HG03575 (cell line): Measurements from ENCODE around the gene MBD3L5.

Source experiments
- ATAC-seq: cut with Tn5 transposase; IDR thresholded peaks from one replicate; pipeline ENCODE4 v1.9.1; 2021; ENCODE audit not compliant: unreplicated experiment, insufficient number of reproducible peaks, low FRiP score; ENCODE audit errors: extremely low read depth

The MBD3L5 gene

DNA sequence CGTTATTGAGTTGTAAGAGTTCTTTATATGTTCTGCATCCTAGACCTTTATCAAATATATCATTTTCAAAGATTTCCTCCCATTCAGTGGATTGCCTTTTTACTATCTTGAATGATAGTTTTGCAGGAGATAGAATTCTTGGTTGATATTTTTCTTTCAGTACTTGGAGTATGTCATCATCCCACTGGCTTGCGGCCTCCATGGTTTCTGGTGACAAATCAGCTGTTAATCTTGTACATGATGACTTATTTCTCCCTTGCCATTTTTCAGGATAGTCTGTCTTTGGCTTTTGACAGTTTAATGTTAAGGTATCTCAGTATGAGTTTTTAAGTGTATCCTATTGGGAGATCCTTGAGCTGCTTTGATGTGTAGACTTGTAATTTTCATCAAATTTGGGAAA, 47.6 kb downstream of the MBD3L5 start:
- ATAC-seq, result no peak
